OCI-LY7 (cell line): ENCODE data around the gene CKAP4. TPM values are rescaled to one million over a fixed set of nuclear protein-coding genes. Genes with fewer than 3 reads are reported as not detected.
A peak's percentile ranks its signal among the peaks of the same experiment; 100 is the strongest.

Experiments
- BruUV-seq: library from RNA; stranded (reverse); fragments of 400-500 nt; replicated peaks from 2 replicates; lab custom pipeline; 2021; lab: Mats Ljungman, UMichigan
- CTCF ChIA-PET: fragments of 300-600 bp; sonication (Branson Sonifier 250); formaldehyde crosslinking; loops from one replicate; lab custom pipeline; 2022; ENCODE audit warnings: antibody characterized with exemption; ENCODE audit not compliant: unreplicated experiment; lab: Charles Lee
- POLR2A ChIA-PET: fragments of 300-600 bp; sonication (Branson Sonifier 250); formaldehyde crosslinking; loops from one replicate; lab custom pipeline; 2022; ENCODE audit warnings: antibody characterized with exemption; lab: Charles Lee
- DNase-seq: peaks from one replicate; pipeline ENCODE4 v3.0.0-alpha.2; 2015; ENCODE audit warnings: low spot score
- H2AFZ ChIP-seq: fragments of 200-600 bp; sonication (generic), shearing (Covaris generic); 2 replicates; pipeline ENCODE4 v1.6.1; 2014; ENCODE audit warnings: mild to moderate bottlenecking, antibody characterized with exemption, low read length, moderate library complexity
- H3K27ac ChIP-seq: fragments of 200-600 bp; sonication (generic); 2 replicates; pipeline ENCODE4 v1.5.1; 2014; ENCODE audit warnings: mixed run types, low read depth, mild to moderate bottlenecking, moderate library complexity, low read length, inconsistent platforms; ENCODE audit not compliant: poor library complexity, severe bottlenecking
- H3K36me3 ChIP-seq: fragments of 200-600 bp; sonication (generic); 2 replicates; pipeline ENCODE4 v1.6.1; 2014; ENCODE audit warnings: mild to moderate bottlenecking, antibody characterized with exemption, low read length, moderate library complexity, mixed read lengths; ENCODE audit not compliant: insufficient read depth
- H3K4me1 ChIP-seq: fragments of 200-600 bp; sonication (generic); 2 replicates; pipeline ENCODE4 v1.5.1; 2014; ENCODE audit warnings: mild to moderate bottlenecking, low read length; ENCODE audit not compliant: insufficient read depth, poor library complexity, severe bottlenecking
- H3K4me2 ChIP-seq: fragments of 200-600 bp; sonication (generic); 2 replicates; pipeline ENCODE4 v1.6.1; 2014; ENCODE audit warnings: mild to moderate bottlenecking, low read length
- H3K4me3 ChIP-seq: fragments of 200-600 bp; sonication (generic); 2 replicates; pipeline ENCODE4 v1.5.1; 2014; ENCODE audit warnings: mild to moderate bottlenecking, low read depth, low read length; ENCODE audit not compliant: poor library complexity, severe bottlenecking
- H3K79me2 ChIP-seq: fragments of 200-600 bp; sonication (generic); 2 replicates; pipeline ENCODE4 v1.6.1; 2016; ENCODE audit warnings: low read depth, mild to moderate bottlenecking, low read length, moderate library complexity, mixed read lengths; ENCODE audit not compliant: insufficient read depth
- H3K9me2 ChIP-seq: fragments of 200-600 bp; sonication (generic); 2 replicates; pipeline ENCODE4 v1.6.1; 2016; ENCODE audit warnings: mild to moderate bottlenecking, low read length, mixed read lengths; ENCODE audit not compliant: insufficient read depth
- H3K9me3 ChIP-seq: fragments of 200-600 bp; sonication (generic); 2 replicates; pipeline ENCODE4 v1.6.1; 2014; ENCODE audit warnings: mild to moderate bottlenecking, mixed run types, low read length, mixed read lengths
- H4K20me1 ChIP-seq: fragments of 200-600 bp; sonication (generic); 2 replicates; pipeline ENCODE4 v1.6.1; 2014; ENCODE audit warnings: mild to moderate bottlenecking, antibody characterized with exemption, low read length, moderate library complexity, mixed read lengths; ENCODE audit not compliant: insufficient read depth
- EZH2phosphoT487 ChIP-seq: fragments of 200-600 bp; sonication (generic); IDR thresholded peaks from 2 replicates; pipeline ENCODE4 v1.6.1; 2018; ENCODE audit warnings: low read depth, borderline replicate concordance, mild to moderate bottlenecking, mixed run types, antibody characterized with exemption, low read length, moderate library complexity, mixed read lengths
- intact Hi-C: fragments of 100-400 bp; cut with micrococcal nuclease; formaldehyde crosslinking; loops from one replicate; pipeline ENCODE4 v1.10.0; 2022; ENCODE audit not compliant: unreplicated experiment
- total RNA-seq, 2 experiments: library from RNA; depleted of rRNA in 1 of 2; stranded (reverse); fragments of >200 nt in 1 of 2; shearing (Covaris generic) in 1 of 2; gene quantifications; 2 replicates each; pipeline ENCODE4 v1.2.3, GENCODE V29; 2014 to 2022
- TF ChIP-seq, protein P1 (sequence below): fragments of 200-600 bp; sonication (generic); conservative IDR thresholded peaks from 2 replicates; pipeline ENCODE4 v1.5.1; 2014; ENCODE audit warnings: mild to moderate bottlenecking, antibody characterized with exemption, low read length, moderate library complexity, mixed read lengths

CKAP4 gene
- total RNA-seq, 2 experiments from 2014 or later = 17.5 to 40.5 TPM

DNA sequence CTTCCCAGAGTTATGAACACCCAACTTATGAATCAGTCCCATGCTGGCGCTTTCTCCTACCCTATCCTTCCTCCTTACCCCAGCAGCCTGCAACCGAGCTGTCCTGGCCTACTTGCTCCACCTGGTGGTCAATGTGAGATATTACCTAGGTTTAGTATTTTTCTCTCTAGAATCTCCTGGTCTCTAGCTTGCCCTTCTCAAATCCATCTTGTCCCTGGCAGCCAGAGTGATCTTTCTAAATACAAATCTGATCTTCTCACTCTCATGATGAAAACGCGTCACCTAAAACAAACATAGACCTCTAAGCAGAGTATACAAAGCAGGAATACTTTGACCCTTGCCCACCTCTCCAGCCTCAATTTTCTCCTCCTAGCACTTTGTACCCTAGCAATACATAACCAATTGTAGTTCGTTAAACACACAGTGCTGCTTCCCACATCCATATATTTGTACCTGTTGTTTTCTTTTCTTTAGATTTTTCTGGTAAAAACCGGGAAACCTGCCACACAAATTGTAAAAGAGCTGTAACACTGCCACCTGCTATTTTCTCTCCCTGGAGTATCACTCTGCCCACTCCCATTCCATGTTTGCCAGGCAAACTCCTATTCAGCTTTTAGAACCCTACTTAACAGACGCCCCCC, 34.8 kb upstream of the CKAP4 start:
- intact Hi-C loops = loop anchor here (1.0 kb wide), 2 partner anchors 33 to 55 kb away; no protein-coding TSS in a partner anchor
- BruUV-seq = no TSS peak
- peaks cover 9% of the 10 kb centered on the region for H3K4me1 ChIP-seq
- CTCF ChIA-PET = interaction anchor here (1.0 to 1.5 kb wide), 3 partner anchors 10 to 59 kb away, joined by 3 to 14 read pairs (median 4); no protein-coding TSS in a partner anchor
- H3K9me3 ChIP-seq = no peaks in the 10 kb centered on the region
- H3K9me2 ChIP-seq = no peaks in the 10 kb centered on the region
- H3K4me3 ChIP-seq = no peak overlapping the region
- H3K36me3 ChIP-seq = no peaks in the 10 kb centered on the region
- H2AFZ ChIP-seq = peak overlapping the region; percentile 28; the same call in 1 of the 2 replicates
- H3K4me2 ChIP-seq = no peak overlapping the region
- TF ChIP-seq, protein P1, sequence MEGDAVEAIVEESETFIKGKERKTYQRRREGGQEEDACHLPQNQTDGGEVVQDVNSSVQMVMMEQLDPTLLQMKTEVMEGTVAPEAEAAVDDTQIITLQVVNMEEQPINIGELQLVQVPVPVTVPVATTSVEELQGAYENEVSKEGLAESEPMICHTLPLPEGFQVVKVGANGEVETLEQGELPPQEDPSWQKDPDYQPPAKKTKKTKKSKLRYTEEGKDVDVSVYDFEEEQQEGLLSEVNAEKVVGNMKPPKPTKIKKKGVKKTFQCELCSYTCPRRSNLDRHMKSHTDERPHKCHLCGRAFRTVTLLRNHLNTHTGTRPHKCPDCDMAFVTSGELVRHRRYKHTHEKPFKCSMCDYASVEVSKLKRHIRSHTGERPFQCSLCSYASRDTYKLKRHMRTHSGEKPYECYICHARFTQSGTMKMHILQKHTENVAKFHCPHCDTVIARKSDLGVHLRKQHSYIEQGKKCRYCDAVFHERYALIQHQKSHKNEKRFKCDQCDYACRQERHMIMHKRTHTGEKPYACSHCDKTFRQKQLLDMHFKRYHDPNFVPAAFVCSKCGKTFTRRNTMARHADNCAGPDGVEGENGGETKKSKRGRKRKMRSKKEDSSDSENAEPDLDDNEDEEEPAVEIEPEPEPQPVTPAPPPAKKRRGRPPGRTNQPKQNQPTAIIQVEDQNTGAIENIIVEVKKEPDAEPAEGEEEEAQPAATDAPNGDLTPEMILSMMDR = peak; percentile 94
- TF ChIP-seq EZH2phosphoT487 = no peak
- no peaks in the 10 kb centered on the region for H4K20me1 ChIP-seq
- peak; percentile 82 for DNase-seq
- POLR2A ChIA-PET = interaction anchor here (0.6 to 1.1 kb wide), 5 partner anchors 26 to 924 kb away, joined by 3 to 4 read pairs (median 3); no protein-coding TSS in a partner anchor
- no peaks in the 10 kb centered on the region for H3K79me2 ChIP-seq
- H3K27ac ChIP-seq = no peak overlapping the region

DNA sequence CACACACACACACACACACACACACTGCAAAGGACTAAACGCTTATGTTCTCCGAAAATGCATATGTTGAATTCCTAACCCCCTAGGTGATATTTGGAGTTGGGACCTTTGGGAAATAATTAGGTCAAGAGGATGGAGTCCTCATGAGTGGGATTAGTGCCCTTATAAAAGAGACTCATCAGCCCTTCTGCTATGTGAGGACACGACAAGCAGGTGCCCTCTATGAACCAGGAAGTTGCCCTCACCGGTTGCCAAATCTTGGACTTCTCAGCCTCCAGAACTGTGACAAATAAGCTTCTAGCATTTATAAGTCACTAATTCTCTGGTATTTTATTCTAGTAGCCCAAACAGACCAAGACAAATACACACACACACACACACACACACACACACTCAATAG, 34.0 kb upstream of the CKAP4 start:
- Histone ChIP-seq H3K4me2 (no peak overlapping the region), H3K4me3 (no peak overlapping the region), H2AFZ (peak overlapping the region; percentile 28; the same call in 1 of the 2 replicates), H3K36me3 (no peaks in the 10 kb centered on the region), H3K4me1 (peaks cover 12% of the 10 kb centered on the region), H3K9me2 (no peaks in the 10 kb centered on the region), H3K9me3 (no peaks in the 10 kb centered on the region), H4K20me1 (no peaks in the 10 kb centered on the region), H3K79me2 (no peaks in the 10 kb centered on the region), H3K27ac (no peak overlapping the region)
- ChIA-PET CTCF (interaction anchor here (1.0 to 1.5 kb wide), 3 partner anchors 9 to 58 kb away, joined by 3 to 14 read pairs (median 4); no protein-coding TSS in a partner anchor), POLR2A (interaction anchor here (0.6 to 1.1 kb wide), 3 partner anchors 48 to 1889 kb away, joined by 3 to 4 read pairs (median 4); no protein-coding TSS in a partner anchor)
- BruUV-seq = no TSS peak
- TF ChIP-seq EZH2phosphoT487 = no peak
- TF ChIP-seq, protein P1 = no peak
- DNase-seq = no peak
- intact Hi-C loops = loop anchor here (1.0 kb wide), 2 partner anchors 33 to 55 kb away; no protein-coding TSS in a partner anchor
